ENCODE results near the gene TENT5D.
"Not testable (repeated sequence)": the region's sequence is repeated elsewhere in the genome, so short reads cannot be mapped to it uniquely, and the experiment has no call there.

The TENT5D gene

DNA sequence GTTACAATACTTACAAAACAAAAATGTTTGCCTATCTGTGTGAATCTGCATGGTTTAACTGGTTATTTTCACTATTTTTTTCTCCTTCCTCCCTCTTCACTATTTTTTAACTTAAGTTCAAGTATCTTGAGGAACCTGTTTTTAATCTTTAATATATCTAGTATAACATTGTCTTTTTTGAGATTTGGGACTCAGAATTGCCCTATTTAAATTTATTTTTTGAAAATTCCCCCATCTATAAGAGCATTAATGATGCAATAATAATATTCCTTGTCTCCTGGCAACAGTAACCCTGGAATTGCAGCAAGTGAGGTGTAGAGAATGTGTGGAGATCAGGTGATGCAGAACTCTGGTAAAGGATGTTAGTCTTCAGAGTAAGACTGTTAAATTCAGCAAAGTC is at the start of gene TENT5D:
TSS of gene TENT5D (plus strand) at position 301 of the 400 bp plus-strand sequence. CDS start 22,093 bp downstream, outside the sequence.
- no peak for DNase-seq

DNA sequence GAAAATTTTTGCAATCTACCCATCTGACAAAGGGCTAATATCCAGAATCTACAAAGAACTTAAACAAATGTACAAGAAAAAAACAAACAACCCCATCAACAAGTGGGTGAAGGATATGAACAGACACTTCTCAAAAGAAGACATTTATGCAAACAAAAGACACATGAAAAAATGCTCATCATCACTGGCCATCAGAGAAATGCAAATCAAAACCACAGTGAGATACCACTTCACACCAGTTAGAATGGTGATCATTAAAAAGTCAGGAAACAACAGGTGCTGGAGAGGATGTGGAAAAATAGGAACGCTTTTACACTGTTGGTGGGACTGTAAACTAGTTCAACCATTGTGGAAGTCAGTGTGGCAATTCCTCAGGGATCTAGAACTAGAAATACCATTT is 34.6 kb upstream of the TENT5D start:
- not testable (repeated sequence) for DNase-seq

DNA sequence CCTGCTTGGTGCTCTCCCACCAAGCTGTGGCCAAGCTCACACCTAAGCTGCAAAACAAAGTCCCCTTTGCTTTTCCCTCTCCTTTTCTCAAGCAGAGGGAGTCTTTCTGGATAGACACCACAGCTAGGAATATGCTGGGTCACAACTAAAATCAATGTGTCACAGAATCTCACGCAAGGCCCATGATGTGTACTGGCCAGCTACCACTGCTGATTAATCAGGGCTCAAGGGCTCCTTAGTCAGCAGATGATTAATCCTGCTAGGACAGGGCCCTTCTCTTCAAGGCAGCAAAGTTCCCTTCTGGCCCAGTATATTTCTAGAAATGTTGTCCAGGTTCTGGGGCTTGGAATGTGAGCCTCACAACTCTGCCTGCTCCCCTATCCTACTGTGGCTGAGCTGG is 32.0 kb upstream of the TENT5D start:
- no peak for DNase-seq

DNA sequence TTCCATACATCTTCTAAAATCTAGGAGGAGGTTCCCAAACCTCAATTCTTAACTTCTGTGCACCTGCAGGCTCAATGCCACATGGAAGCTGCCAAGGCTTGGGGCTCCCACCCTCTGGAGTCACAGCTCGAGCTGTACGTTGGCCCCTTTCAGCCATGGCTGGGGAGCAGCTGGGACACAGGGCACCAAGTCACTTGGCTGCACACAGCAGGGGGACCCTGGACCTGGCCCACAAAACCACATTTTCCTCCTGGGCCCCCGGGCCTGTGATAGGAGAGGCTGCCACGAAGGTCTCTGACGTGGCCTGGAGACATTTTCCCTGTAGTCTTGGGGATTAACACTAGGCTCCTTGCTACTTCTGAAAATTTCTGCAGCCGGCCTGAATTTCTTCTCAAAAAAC is 8.2 kb upstream of the TENT5D start:
- DNase-seq = no peak

DNA sequence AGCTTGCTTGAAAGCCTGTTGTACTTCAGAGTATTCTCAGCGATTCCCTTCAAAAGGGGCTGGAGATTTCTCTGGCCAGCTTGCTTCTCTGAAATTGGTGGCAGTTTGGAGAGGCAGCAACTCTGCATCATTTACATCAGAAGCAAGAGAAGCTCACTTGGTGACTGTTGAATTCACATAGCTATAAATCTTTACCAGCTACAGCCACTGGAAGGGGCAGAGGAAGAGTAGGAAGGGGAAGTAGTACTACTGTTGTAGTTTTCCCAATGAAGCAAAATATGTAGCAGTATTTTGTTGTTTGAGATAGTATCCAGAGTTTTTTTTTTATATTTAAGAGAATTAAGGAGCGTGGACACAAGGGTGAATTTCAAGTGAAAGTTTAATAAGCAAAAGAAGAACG is 2.8 kb downstream of the TENT5D start:
- DNase-seq = no peak

DNA sequence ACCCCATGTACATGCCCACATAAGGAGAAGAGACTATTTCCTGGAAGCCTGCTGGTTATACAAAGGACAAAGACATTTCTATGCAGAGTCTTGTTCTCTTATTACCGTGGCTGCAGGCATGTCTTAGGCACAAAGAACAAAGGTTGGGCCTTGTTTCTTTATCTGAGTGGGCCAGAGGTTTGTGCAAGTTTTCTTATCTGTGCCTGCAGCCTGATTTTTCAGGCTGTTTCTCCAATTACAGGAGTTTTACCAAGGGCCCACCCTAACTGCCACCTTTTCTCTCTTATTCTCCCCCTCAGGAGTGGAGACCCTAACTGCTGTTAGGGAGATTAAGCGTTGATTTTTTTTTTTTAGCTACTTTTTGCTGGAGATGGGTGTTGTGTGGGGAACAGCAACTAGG is 3.5 kb downstream of the TENT5D start:
- DNase-seq = no peak

DNA sequence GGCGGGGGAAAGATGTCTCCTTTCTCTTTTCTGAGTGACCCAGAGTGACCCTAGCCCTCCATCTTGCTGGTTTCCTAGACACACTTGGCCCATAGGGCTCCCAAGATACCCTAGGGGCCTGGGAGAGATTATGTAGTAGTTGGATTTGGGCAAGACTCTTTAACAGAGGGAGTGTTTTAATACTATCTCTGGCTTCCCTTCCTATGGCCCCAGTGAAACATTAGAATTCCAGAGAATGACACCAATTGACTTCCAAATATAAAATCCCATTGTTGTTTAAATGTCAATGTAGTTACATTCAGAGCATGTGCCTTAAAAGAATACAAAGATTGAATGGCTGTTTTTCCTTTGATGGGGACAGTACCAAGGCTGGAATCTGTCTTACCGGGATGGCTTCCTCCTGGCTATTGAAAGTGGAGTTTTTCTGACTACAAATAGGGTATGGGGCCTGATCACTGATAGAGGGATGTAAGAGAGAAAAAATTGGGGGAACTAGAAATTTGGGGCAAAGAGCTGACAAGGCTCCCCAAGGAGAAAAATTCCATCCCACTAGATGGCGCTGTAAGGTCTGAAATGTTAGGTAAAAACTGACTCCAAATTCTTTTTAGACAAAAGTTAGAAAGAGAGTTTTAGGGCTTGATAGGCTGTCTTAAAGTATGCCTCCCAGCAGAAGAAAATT is 10.7 kb downstream of the TENT5D start:
- DNase-seq = no peak

DNA sequence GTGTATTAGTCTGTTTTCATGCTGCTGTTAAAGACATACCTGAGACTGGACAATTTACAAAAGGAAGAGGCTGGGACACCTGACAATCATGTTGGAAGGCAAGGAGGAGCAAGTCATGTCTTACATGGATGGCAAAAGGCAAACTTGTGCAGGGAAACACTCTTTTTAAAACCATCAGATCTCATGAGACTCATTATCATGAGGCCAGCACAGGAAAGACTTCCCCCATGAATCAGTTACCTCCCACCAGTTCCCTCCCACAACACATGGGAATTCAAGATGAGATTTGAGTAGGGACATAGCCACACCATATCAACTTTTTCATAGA is 11.2 kb downstream of the TENT5D start:
- no peak for DNase-seq

DNA sequence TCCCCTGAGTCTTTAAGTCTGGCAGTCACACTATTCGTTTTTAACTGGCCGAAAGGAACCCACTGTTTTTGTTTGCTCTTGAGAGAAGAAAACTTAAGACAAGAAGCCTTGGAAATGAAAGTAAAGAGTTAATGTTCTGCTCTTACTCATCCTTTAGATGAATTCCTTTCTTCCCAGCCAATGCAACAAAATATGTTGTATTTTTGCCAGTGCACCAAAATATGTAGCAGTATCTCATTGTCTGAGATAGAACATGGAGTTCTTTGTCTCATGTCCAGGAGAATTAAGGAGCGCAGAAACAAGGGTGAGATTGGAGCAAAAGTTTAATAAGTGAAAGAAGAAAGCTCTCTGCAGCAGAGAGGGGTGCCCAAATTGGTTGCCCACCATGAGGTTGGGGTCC is 12.2 kb downstream of the TENT5D start:
- no peak for DNase-seq

DNA sequence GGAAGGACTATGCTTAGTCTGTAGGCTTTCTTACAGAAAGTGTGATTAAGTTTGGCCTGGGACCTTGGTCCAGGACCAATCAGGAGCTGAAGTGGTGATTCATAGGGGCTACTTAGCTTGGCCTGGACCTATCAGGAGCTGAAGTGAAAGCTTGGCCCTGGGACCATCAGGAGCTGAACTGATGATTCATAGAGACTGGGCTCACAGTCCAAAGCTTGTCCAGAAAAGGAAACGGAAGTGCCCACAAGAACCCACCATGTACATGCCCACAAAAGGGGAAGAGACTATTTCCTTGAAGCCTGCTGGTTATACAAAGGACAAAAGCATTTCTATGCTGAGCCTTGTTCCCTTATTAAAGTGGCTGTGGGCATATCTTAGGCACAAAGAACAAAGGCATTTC is 12.6 kb downstream of the TENT5D start:
- peak in 1 of 3 donors; percentile 0 for DNase-seq

DNA sequence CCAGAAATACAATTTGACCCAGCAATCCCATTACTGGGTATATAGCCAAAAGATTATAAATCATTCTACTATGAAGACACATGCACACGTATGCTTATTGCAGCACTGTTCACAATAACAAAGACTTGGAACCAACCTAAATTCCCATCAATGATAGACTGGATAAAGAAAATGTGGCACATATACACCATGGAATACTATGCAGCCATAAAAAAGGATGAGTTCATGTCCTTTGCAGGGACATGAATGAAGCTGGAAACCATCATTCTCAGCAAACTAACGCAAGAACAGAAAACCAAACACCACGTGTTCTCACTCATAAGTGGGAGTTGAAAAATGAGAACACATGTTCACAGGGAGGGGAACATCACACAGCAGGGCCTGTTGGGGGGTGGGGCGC is 47.9 kb downstream of the TENT5D start:
- DNase-seq = not testable (repeated sequence)

DNA sequence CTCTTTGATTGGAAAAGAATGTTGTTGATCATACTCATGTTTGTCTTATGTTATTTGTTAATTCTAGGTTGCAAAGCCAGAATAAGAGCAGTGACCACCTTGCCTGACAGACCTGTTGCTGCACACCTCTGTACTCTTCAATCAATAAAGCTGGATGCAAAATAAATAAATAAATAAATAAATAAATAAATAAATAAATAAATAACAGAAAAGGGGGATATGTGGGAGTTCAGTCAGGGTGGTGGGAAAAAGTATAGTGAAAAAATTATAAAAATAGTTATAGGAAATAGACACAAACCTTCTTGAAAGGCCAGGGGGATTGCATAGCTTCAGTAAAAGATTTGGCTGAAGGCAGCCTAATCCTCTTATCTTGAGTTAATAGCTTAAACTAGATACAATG is 51.3 kb downstream of the TENT5D start:
- DNase-seq = no peak

DNA sequence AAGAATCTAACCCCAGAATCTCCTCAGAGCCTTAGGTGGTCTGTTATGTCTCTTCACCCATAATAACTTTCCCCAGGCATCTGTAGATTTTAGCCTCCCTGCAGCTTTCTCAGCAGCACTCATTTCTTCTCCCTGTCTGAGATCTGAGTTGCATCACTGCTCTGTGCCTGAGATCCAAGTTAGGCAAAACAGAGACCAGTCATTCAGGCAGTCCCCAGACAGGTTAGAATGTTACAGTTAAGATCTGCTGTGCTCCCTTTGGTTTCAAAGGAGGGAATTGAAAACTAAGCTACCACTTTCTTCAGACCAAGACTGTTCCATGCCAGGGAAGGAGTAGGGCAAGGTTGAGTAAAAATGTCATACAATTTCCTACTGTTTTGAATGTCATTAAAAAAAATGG is 65.3 kb downstream of the TENT5D start:
- no peak for DNase-seq

DNA sequence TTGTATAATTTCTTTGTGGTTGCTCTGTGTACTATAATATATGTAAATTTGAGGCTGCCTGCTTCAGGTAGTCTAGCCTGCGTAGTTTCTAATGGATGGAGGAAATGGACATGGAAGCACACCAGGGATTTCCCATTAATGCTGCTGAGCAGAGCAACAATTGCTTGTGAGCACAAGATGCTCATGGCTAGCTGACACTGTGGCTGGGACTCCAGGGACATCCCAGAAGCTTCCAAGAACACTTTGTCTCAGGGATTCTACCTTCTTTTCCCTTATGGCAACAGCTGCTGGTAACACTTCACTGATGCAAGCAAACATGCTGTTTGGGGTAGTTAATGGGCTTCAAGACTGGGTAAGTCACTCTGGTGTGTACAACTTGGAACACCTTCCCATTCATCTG is 66.1 kb downstream of the TENT5D start:
- no peak for DNase-seq

DNA sequence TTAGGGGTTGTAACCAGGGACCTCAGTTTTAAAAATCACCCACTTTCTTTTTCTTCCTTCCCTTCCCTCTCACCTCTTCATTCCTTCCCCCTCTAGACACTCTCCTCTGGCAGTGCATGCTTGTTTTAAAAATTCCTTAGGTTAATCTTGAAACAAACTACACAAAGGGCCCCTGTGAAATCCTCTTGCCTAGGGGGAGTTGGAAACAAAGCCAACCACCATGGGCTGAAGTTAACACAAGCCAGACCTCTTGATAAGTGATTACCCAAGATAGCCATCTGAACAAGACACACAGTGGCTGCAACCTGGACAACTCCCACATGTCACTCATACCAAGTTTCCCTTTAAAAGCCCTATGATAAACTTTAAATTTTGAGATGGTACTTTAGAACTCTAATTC is 68.9 kb downstream of the TENT5D start:
- DNase-seq = no peak

All from suppressor macrophage treated with lipopolysaccharide for 1 hour (primary cell).